ENCODE results near the gene ZNF35. TPM values are rescaled to one million over a fixed set of nuclear protein-coding genes. Genes with fewer than 3 reads are reported as not detected.

The ZNF35 gene
- polyA plus RNA-seq, 1 of the 3 experiments (the other 2 are of a cell fraction) = 2.4 TPM

GRCh38 chr3:44659015-44659414, 10.5 kb downstream of the ZNF35 start:
- Histone ChIP-seq H4K20me1 (ENCODE audit: insufficient read depth) (no peaks in the 10 kb centered on the region), H3K9ac (no peak overlapping the region), H3K36me3 (replicated peaks in 1 of 2; ENCODE audit: control insufficient read depth in 1 of 2, insufficient read depth in 2 of 2, low read length in 1 of 2) (peaks cover 69 to 82% of the 10 kb centered on the region in 2 experiments), H3K9me3 (peaks cover 15% of the 10 kb centered on the region; the same call in 1 of the 2 replicates), H2AFZ (ENCODE audit: low read depth) (no peak overlapping the region), H3K27me3 (ENCODE audit: insufficient read depth) (no peaks in the 10 kb centered on the region), H3K79me2 (ENCODE audit: insufficient read depth) (peaks cover 15% of the 10 kb centered on the region; the same call in 1 of the 2 replicates), H3F3A (replicated peaks; ENCODE audit: insufficient read depth) (no peaks in the 10 kb centered on the region), H3K4me2 (no peak overlapping the region), H3K9me2 (no peaks in the 10 kb centered on the region), H3K4me1 (ENCODE audit: control insufficient read depth in 1 of 2, insufficient read depth in 2 of 2, low read depth in 1 of 2, low read length in 1 of 2) (no peaks in the 10 kb centered on the region), H3K4me3 (ENCODE audit: low read depth in 2 of 2, low read length in 1 of 2) (no peak overlapping the region; a peak in 1 of 4 replicates), H3K27ac (ENCODE audit: low read depth in 2 of 2, low read length in 1 of 2) (no peak overlapping the region)
- TF ChIP-seq RXRA (IDR thresholded peaks at IDR 0.05; ENCODE audit: borderline replicate concordance, low read depth) (no peak), SIN3A (IDR thresholded peaks at IDR 0.05; ENCODE audit: borderline replicate concordance, low read depth, low read length) (no peak), NFIC (IDR thresholded peaks at IDR 0.05; ENCODE audit: borderline replicate concordance) (no peak), RFX5 (IDR thresholded peaks at IDR 0.05; ENCODE audit: low read length) (no peak), JUND (IDR thresholded peaks at IDR 0.05) (no peak), TAF1 (IDR thresholded peaks at IDR 0.05; ENCODE audit: borderline replicate concordance, low read depth, low read length) (no peak), MEF2A (IDR thresholded peaks at IDR 0.05; ENCODE audit: borderline replicate concordance, low read depth) (no peak), RAD21 (IDR thresholded peaks at IDR 0.05; ENCODE audit: low read length) (no peak), FOSL2 (IDR thresholded peaks at IDR 0.05; ENCODE audit: borderline replicate concordance, low read depth) (no peak), REST (IDR thresholded peaks at IDR 0.05; ENCODE audit: low read depth, low read length) (no peak), TCF12 (IDR thresholded peaks at IDR 0.05) (no peak), USF2 (IDR thresholded peaks at IDR 0.05; ENCODE audit: borderline replicate concordance, low read depth, low read length) (no peak), ELF1 (IDR thresholded peaks at IDR 0.05) (no peak)
- 97% methylated on average over 7 of the region's 7 CpGs for WGBS (ENCODE audit: low lambda C conversion rate)
- ChIA-PET CTCF (no interaction called here), POLR2A (no interaction called here)
- no peak for DNase-seq

GRCh38 chr3:44659434-44659833, 10.9 kb downstream of the ZNF35 start:
- no peaks in the 10 kb centered on the region for H3K27me3 ChIP-seq (ENCODE audit: insufficient read depth)
- H2AFZ ChIP-seq (ENCODE audit: low read depth) = no peak overlapping the region
- ChIA-PET CTCF (no interaction called here), POLR2A (no interaction called here)
- H3K4me3 ChIP-seq (ENCODE audit: low read depth in 2 of 2, low read length in 1 of 2) = no peak overlapping the region; a peak in 1 of 4 replicates
- H4K20me1 ChIP-seq (ENCODE audit: insufficient read depth) = no peaks in the 10 kb centered on the region
- H3K36me3 ChIP-seq (replicated peaks in 1 of 2; ENCODE audit: control insufficient read depth in 1 of 2, insufficient read depth in 2 of 2, low read length in 1 of 2) = peaks cover 67 to 78% of the 10 kb centered on the region in 2 experiments
- no peak overlapping the region for H3K4me2 ChIP-seq
- no peaks in the 10 kb centered on the region for H3F3A ChIP-seq (replicated peaks; ENCODE audit: insufficient read depth)
- WGBS (ENCODE audit: low lambda C conversion rate) = 96% methylated on average over 6 of the region's 6 CpGs
- DNase-seq = no peak
- H3K9ac ChIP-seq = no peak overlapping the region
- no peaks in the 10 kb centered on the region for H3K9me2 ChIP-seq
- 0 out of 2 replicates have a peak, but pooled peaks cover 11% of the 10 kb centered on the region for H3K79me2 ChIP-seq (ENCODE audit: insufficient read depth)
- no peaks in the 10 kb centered on the region for H3K4me1 ChIP-seq (ENCODE audit: control insufficient read depth in 1 of 2, insufficient read depth in 2 of 2, low read depth in 1 of 2, low read length in 1 of 2)
- no peak overlapping the region for H3K27ac ChIP-seq (ENCODE audit: low read depth in 2 of 2, low read length in 1 of 2)
- H3K9me3 ChIP-seq = peaks cover 15% of the 10 kb centered on the region; the same call in 1 of the 2 replicates
- TF ChIP-seq FOXJ3 (CRISPR knock-in tag; IDR thresholded peaks at IDR 0.05) (no peak), JUND (IDR thresholded peaks at IDR 0.05) (no peak), GATA2 (CRISPR knock-in tag; IDR thresholded peaks at IDR 0.05) (no peak), PBX3 (IDR thresholded peaks at IDR 0.05) (no peak), CTCF (IDR thresholded peaks at IDR 0.05) (no peak), YY1 (IDR thresholded peaks at IDR 0.05; ENCODE audit: low read depth) (no peak), EP300 (IDR thresholded peaks at IDR 0.05; ENCODE audit: borderline replicate concordance in 1 of 2, low read depth in 1 of 2, low read length in 1 of 2) (no peak), RCOR1 (IDR thresholded peaks at IDR 0.05; ENCODE audit: low read length) (no peak), ELF1 (IDR thresholded peaks at IDR 0.05) (no peak)

Measured in SK-N-SH (cell line).